Measurements from ENCODE around the gene KCNJ12.
"Not testable (repeated sequence)": the region's sequence is repeated elsewhere in the genome, so short reads cannot be mapped to it uniquely, and the experiment has no call there.

Gene KCNJ12

GRCh38 chr17:21402926-21403325 is 26.8 kb downstream of the KCNJ12 start:
- not testable (repeated sequence) for ATAC-seq; H3K4me1 Mint-ChIP-seq; H3K27ac Mint-ChIP-seq; H3K36me3 Mint-ChIP-seq; DNase-seq (ENCODE audit: low spot score in 2 of 2); H3K4me3 Mint-ChIP-seq; H3K9me3 Mint-ChIP-seq

- not testable (repeated sequence) for H3K36me3 Mint-ChIP-seq; ATAC-seq; H3K27ac Mint-ChIP-seq; H3K9me3 Mint-ChIP-seq; DNase-seq (ENCODE audit: low spot score in 2 of 2); H3K4me1 Mint-ChIP-seq; H3K4me3 Mint-ChIP-seq
Observed at GRCh38 chr17:21404106-21404505, 27.9 kb downstream of the KCNJ12 start.

DNA sequence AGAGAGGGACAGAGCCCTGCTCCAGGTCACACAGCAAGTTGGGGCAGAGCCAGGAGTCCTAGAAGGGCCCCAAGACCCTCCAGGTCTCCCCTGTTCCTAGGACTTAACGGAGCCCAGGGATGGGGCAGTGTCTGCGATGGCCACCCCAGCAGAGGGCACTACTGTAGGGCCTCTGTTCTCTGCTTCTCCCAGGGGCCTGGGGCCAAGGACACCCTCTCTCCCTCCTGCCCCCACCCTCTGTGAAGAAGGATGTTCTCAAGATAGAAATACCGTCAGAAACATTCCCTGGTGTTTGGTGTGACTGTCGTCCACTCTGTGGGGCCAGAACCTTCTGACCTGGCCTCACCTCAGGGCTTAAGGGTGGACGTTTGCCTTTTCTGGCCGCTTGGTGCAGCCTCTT is 28.4 kb downstream of the KCNJ12 start:
- H3K9me3 Mint-ChIP-seq; H3K27ac Mint-ChIP-seq; DNase-seq (ENCODE audit: low spot score in 2 of 2); H3K36me3 Mint-ChIP-seq; H3K4me3 Mint-ChIP-seq; H3K4me1 Mint-ChIP-seq; ATAC-seq: not testable (repeated sequence)

GRCh38 chr17:21404956-21405731 is 29.0 kb downstream of the KCNJ12 start:
- H3K4me3 Mint-ChIP-seq; H3K4me1 Mint-ChIP-seq; H3K27ac Mint-ChIP-seq; H3K9me3 Mint-ChIP-seq; ATAC-seq; DNase-seq (ENCODE audit: low spot score in 2 of 2); H3K36me3 Mint-ChIP-seq: not testable (repeated sequence)

GRCh38 chr17:21405904-21406400 is 29.8 kb downstream of the KCNJ12 start:
- not testable (repeated sequence) for H3K9me3 Mint-ChIP-seq; H3K4me3 Mint-ChIP-seq; ATAC-seq; H3K36me3 Mint-ChIP-seq; DNase-seq (ENCODE audit: low spot score in 2 of 2); H3K4me1 Mint-ChIP-seq; H3K27ac Mint-ChIP-seq

DNA sequence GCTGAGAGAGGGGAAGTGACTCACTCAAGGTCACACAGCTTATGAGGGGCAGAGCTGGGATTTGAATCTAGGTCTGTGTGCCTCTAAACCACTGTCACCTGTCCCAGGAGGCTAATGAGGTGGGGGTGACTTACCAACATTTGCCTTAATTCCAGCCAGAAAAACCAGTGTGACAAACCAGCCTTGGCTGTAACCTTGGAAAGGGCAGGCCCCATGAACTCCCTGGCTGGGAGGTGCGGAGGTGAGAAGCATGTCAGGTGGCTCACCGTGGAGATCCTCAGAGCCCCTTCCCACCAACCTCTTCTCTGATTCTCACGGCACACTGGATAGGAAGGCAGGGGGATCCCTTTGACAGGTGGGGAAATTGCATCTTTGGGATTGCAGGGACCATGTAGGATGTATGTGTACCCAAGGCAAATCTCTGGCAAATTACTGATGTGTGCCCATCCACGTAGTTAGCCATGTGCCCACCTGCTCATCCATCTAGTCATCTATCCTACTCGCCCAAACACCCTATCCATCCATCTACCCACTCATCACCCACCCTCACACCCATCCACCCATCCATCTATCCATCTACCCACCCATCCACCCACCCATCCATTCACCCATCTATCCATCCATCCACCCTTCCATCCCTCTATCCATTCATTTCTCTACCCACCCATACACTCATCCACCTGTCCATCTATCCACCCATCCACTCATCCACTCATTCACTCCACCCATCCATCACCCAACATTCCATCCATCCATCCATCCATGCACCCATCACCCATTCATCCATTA is 30.7 kb downstream of the KCNJ12 start:
- not testable (repeated sequence) for H3K9me3 Mint-ChIP-seq; ATAC-seq; H3K36me3 Mint-ChIP-seq; H3K4me3 Mint-ChIP-seq; H3K4me1 Mint-ChIP-seq; DNase-seq (ENCODE audit: low spot score in 2 of 2); H3K27ac Mint-ChIP-seq

DNA sequence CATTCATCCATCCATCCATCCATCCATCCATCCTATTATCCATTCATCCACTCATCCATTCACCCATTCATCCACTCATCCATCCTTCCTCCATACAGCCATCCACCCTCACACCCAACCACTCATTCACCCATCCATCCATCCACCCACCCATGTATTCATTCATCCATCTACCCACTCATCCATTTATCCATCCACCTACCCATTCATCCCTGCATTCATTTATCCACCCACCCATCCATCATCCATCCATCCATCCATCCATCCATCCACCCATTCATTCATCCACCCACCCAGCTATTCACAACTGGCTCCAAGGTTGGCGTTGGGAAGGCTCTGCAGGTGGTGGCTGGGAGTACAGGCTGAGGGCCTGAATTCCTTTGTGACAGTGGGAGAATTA is 31.6 kb downstream of the KCNJ12 start:
- ATAC-seq; H3K4me3 Mint-ChIP-seq; H3K9me3 Mint-ChIP-seq; DNase-seq (ENCODE audit: low spot score in 2 of 2); H3K27ac Mint-ChIP-seq; H3K4me1 Mint-ChIP-seq; H3K36me3 Mint-ChIP-seq: not testable (repeated sequence)

GRCh38 chr17:21408224-21408623 is 32.1 kb downstream of the KCNJ12 start:
- not testable (repeated sequence) for H3K27ac Mint-ChIP-seq; DNase-seq (ENCODE audit: low spot score in 2 of 2); H3K36me3 Mint-ChIP-seq; ATAC-seq; H3K4me3 Mint-ChIP-seq; H3K4me1 Mint-ChIP-seq; H3K9me3 Mint-ChIP-seq

DNA sequence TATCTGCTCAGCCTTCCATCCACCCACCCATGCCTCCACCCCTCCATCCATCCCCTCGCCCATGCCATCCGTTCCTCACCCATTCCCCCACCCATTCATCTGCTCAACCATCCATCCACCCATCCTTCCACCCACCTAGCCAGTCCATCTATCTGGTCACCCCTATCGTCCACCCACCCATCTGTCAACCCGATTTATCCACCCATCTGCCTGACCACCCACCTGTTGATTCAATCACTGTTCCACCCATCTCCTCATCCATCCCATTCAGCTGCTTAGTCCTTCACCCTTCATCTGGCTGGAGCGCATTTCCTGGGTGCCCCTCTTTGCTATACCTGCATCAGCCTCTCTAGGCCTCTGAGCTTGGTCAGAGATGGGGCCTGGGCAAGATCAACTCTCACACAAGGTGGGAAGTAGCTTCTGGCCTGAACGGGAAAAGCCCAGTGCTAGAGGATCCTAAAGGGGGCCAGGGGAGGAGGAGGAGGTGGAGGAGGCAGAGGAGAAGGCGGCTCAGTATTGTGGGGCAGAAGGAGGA is 32.7 kb downstream of the KCNJ12 start:
- DNase-seq (ENCODE audit: low spot score in 2 of 2); H3K36me3 Mint-ChIP-seq; H3K4me3 Mint-ChIP-seq; H3K9me3 Mint-ChIP-seq; H3K27ac Mint-ChIP-seq; ATAC-seq; H3K4me1 Mint-ChIP-seq: not testable (repeated sequence)

GRCh38 chr17:21409388-21409787 is 33.2 kb downstream of the KCNJ12 start:
- not testable (repeated sequence) for H3K4me1 Mint-ChIP-seq; H3K27ac Mint-ChIP-seq; H3K4me3 Mint-ChIP-seq; ATAC-seq; H3K36me3 Mint-ChIP-seq; H3K9me3 Mint-ChIP-seq; DNase-seq (ENCODE audit: low spot score in 2 of 2)

DNA sequence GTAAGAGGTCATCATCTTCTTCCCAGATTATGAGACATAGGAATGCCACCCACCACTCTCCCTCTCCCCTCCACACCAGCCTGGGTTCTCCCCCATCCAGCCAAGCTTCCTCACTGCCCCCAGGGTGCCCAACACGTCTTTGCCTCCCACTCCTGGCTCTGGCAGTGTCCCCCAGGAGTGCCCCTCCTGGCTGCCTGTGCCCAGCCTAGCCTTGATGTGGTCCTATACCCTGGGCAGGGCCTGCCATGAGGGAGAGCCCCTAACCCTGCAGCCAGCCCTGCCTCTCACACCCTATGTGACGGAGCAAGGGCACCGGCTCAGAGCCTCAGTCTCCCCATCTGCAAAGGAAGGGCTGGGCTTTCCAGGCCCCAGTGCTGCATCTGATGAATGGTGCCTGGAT is 33.8 kb downstream of the KCNJ12 start:
- H3K36me3 Mint-ChIP-seq; H3K27ac Mint-ChIP-seq; H3K4me1 Mint-ChIP-seq; H3K4me3 Mint-ChIP-seq; DNase-seq (ENCODE audit: low spot score in 2 of 2); H3K9me3 Mint-ChIP-seq; ATAC-seq: not testable (repeated sequence)

- not testable (repeated sequence) for DNase-seq (ENCODE audit: low spot score in 2 of 2); ATAC-seq; H3K4me3 Mint-ChIP-seq; H3K9me3 Mint-ChIP-seq; H3K27ac Mint-ChIP-seq; H3K36me3 Mint-ChIP-seq; H3K4me1 Mint-ChIP-seq
Observed at GRCh38 chr17:21410371-21410770, 34.2 kb downstream of the KCNJ12 start.

DNA sequence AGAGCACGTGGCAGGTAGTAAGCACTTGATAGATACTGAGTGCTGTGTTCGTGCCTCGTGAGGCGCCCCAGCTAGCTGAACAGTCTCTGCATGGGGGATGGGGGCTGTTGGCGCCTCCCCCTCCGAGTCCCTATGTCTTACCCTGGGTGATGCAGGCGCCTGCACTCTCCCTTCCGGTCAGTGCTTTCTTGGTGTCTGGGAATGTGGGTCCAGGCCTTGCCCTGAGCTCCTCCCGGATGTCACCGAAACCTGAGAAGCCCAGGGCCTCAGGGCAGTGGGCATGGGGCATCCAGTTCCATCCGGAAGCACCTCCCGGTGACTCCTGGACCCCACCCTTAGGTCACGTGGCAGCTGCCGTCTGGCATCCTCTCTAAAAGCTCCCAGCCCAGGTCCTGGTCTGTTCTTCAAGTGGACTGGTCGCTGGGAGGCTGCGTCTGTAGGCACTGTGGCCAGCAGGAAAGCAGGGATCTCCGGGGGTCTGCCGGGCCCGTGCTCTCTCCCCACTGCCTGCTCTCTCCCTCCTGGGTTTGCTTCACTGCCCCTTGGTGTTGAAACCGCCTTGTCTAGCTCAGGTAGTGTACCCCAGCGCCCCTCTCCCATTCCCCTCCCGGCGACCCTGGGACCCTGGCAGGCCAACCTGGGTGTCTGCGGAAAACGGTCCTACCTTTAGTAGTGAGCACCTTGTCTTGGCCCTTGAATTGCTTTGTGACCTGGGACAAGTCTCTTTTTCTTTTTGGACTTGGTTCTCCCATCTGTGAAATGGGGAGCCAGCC is 34.9 kb downstream of the KCNJ12 start:
- ATAC-seq; H3K9me3 Mint-ChIP-seq; H3K4me1 Mint-ChIP-seq; H3K27ac Mint-ChIP-seq; H3K4me3 Mint-ChIP-seq; H3K36me3 Mint-ChIP-seq; DNase-seq (ENCODE audit: low spot score in 2 of 2): not testable (repeated sequence)

- not testable (repeated sequence) for ATAC-seq; H3K27ac Mint-ChIP-seq; DNase-seq (ENCODE audit: low spot score in 2 of 2); H3K9me3 Mint-ChIP-seq; H3K36me3 Mint-ChIP-seq; H3K4me3 Mint-ChIP-seq; H3K4me1 Mint-ChIP-seq
Observed at GRCh38 chr17:21411679-21412205, 35.6 kb downstream of the KCNJ12 start.

DNA sequence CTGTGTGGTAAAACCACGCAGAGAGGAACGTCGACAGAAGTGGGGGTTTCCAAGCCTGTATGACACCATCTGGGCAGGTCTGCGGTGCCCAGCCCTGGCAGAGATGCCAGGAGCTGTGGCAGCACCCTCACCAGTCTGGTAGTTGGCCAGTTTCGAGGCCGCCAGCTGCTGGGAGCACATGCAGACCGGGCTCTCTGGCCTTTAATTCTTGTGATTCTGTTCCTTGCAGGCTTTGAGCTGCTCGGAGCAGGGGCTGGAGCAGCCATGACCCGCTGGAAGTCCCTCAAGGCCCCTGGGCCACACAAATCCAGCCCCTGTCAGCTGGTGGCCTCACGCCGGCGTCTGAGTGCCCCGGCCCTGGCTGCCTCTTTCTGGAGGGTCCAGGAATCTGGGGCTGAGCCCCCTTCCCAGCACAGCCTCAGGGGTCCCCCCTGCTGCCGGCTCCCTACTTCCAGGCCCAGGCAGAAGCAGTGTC is 36.1 kb downstream of the KCNJ12 start:
- not testable (repeated sequence) for H3K27ac Mint-ChIP-seq; H3K4me1 Mint-ChIP-seq; ATAC-seq; H3K36me3 Mint-ChIP-seq; DNase-seq (ENCODE audit: low spot score in 2 of 2); H3K9me3 Mint-ChIP-seq; H3K4me3 Mint-ChIP-seq

Data from stimulated activated effector memory CD8-positive, alpha-beta T cell treated with anti-CD3 and anti-CD28 coated beads, Interleukin-12 subunit alpha, Interleukin-12 subunit beta, amount 100 ng/mL, for 72 hours (primary cell).